GM12865 (cell line): ENCODE measurements around the gene DLK2.
"Not testable (repeated sequence)": the region's sequence is repeated elsewhere in the genome, so short reads cannot be mapped to it uniquely, and the experiment has no call there.

Experiments
- DNase-seq: peaks from one replicate; pipeline ENCODE4 v3.0.0; 2010; ENCODE audit warnings: low read depth
- H3K4me3 ChIP-seq: 2 replicates; pipeline ENCODE4 v1.5.1; 2011; ENCODE audit warnings: mild to moderate bottlenecking, low read depth, low read length, control low read depth
- CTCF ChIP-seq: IDR thresholded peaks from 2 replicates; pipeline ENCODE4 v1.5.1; 2011; ENCODE audit warnings: low read length, control low read depth, low read depth, inconsistent platforms; ENCODE audit not compliant: insufficient read depth; ENCODE audit errors: missing control alignments

Gene DLK2

GRCh38 chr6:43455531-43456428, at the start of gene DLK2:
Gene DLK2 (minus strand): TSS chr6:43455548. CDS start chr6:43454825, 723 bp downstream.
- TF ChIP-seq CTCF = no peak
- H3K4me3 ChIP-seq = peak within 1 kb of the TSS; percentile 49
- DNase-seq = peak; percentile 39

GRCh38 chr6:43503443-43503842, 48.1 kb upstream of the DLK2 start:
- DNase-seq = no peak
- no peak overlapping the region for H3K4me3 ChIP-seq
- TF ChIP-seq CTCF = no peak

GRCh38 chr6:43502666-43503065, 47.3 kb upstream of the DLK2 start:
- no peak for TF ChIP-seq CTCF
- no peak for DNase-seq
- no peak overlapping the region for H3K4me3 ChIP-seq

GRCh38 chr6:43500921-43501320, 45.6 kb upstream of the DLK2 start:
- no peak overlapping the region for H3K4me3 ChIP-seq
- no peak for TF ChIP-seq CTCF
- DNase-seq = no peak

- H3K4me3 ChIP-seq = no peak overlapping the region
- TF ChIP-seq CTCF = no peak
Measured at GRCh38 chr6:43499028-43499815, 43.9 kb upstream of the DLK2 start.

GRCh38 chr6:43498291-43498690, 42.9 kb upstream of the DLK2 start:
- H3K4me3 ChIP-seq, DNase-seq: not testable (repeated sequence)

More at GRCh38 chr6:43499028-43499815, 43.9 kb upstream of the DLK2 start:
- DNase-seq = no peak

- no peak for DNase-seq
- no peak overlapping the region for H3K4me3 ChIP-seq
- TF ChIP-seq CTCF = no peak
Measured at GRCh38 chr6:43497689-43498088, 42.3 kb upstream of the DLK2 start.
